ENCODE results near the gene SLC35E4.
"Not testable (repeated sequence)": the region's sequence is repeated elsewhere in the genome, so short reads cannot be mapped to it uniquely, and the experiment has no call there.

Gene SLC35E4, protein sequence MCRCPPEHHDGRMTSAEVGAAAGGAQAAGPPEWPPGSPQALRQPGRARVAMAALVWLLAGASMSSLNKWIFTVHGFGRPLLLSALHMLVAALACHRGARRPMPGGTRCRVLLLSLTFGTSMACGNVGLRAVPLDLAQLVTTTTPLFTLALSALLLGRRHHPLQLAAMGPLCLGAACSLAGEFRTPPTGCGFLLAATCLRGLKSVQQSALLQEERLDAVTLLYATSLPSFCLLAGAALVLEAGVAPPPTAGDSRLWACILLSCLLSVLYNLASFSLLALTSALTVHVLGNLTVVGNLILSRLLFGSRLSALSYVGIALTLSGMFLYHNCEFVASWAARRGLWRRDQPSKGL

GRCh38 chr22:30635273-30636225, at the start of gene SLC35E4:
SLC35E4 (plus strand) TSS chr22:30635781; CDS start chr22:30636451, 670 bp downstream.
- H3K27ac ChIP-seq = peak within 1 kb of the TSS; percentile 75

DNA sequence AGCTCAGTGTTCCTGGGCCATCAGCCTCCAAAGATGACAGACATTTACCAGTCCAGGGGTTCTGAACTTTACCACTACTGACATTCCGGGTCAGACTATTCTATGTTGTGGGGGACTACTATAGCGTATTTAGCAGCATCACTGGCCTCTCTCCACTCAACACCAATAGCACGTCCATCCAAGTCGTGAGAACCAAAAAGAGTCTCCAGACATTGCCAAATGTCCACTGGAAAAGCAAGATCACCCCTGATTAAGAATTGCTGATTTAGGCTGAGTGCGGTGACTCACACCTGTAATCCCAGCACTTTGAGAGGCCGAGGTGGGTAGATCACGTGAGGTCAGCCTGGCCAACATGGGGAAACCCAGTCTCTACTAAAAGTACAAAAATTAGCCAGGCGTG, 49.2 kb upstream of the SLC35E4 start:
- H3K27ac ChIP-seq = no peak overlapping the region
- DNase-seq (ENCODE audit: low read depth, low spot score) = no peak

More at GRCh38 chr22:30635273-30636225, at the start of gene SLC35E4:
- peak; percentile 27 for DNase-seq (ENCODE audit: low read depth, low spot score)

DNA sequence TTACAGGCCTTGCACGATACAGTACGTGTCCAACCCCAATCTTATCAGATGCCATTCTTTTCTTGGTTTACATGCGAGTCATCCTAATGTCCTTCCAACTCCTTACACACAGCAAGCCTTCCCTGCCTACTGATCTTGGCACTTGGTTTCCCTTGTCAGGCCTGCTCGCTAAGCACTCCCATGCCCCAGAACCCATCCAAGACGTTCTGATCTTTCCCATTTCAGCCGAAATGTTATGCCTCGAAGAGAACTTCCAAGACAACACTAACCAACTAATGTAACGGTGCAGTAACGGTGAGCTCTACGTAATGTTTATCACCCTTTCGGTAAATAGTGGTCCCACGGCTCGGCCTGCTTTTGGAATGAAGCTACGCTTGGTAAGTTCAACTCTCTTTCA, 44.4 kb upstream of the SLC35E4 start:
- peak overlapping the region; percentile 57 for H3K27ac ChIP-seq
- DNase-seq (ENCODE audit: low read depth, low spot score) = no peak

- DNase-seq (ENCODE audit: low read depth, low spot score) = peak; percentile 93
- peak within 1 kb of the TSS; percentile 57 for H3K27ac ChIP-seq
Observed at GRCh38 chr22:30591588-30592359, 43.8 kb upstream of the SLC35E4 start, which contains the start of gene PES1. PES1 (minus strand) TSS chr22:30591910; CDS start chr22:30591833, 77 bp downstream.

- not testable (repeated sequence) for DNase-seq (ENCODE audit: low read depth, low spot score); H3K27ac ChIP-seq
Observed at GRCh38 chr22:30592360-30592713, 43.2 kb upstream of the SLC35E4 start.

- H3K27ac ChIP-seq = no peak overlapping the region
- DNase-seq (ENCODE audit: low read depth, low spot score) = no peak
Observed at GRCh38 chr22:30596199-30596598, 39.4 kb upstream of the SLC35E4 start.

GRCh38 chr22:30596886-30597285, 38.7 kb upstream of the SLC35E4 start:
- H3K27ac ChIP-seq = no peak overlapping the region
- no peak for DNase-seq (ENCODE audit: low read depth, low spot score)

GRCh38 chr22:30598986-30599385, 36.6 kb upstream of the SLC35E4 start:
- no peak for DNase-seq (ENCODE audit: low read depth, low spot score)

GRCh38 chr22:30600921-30601320, 34.7 kb upstream of the SLC35E4 start:
- H3K27ac ChIP-seq = no peak overlapping the region
- no peak for DNase-seq (ENCODE audit: low read depth, low spot score)

More at GRCh38 chr22:30598986-30599385, 36.6 kb upstream of the SLC35E4 start:
- H3K27ac ChIP-seq = no peak overlapping the region

GRCh38 chr22:30601464-30601863, 34.1 kb upstream of the SLC35E4 start:
- no peak for DNase-seq (ENCODE audit: low read depth, low spot score)
- H3K27ac ChIP-seq = no peak overlapping the region

DNA sequence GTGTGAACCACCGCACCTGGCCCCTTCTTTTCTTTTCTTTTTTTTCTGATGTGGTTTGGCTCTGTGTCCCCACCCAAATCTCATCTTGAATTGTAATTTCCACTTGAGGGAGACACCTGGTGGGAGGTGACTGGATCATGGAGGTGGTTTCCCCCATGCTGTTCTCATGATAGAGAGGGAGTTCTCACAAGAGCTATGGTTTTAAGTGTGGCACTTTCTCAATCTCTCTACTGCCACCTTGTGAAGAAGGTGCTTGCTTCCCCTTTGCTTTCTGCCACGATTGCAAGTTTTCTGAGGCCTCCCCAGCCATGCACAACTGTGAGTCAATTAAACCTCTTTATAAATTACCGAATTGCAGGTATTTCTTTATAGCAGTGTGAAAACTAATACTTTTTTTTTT, 33.5 kb upstream of the SLC35E4 start:
- H3K27ac ChIP-seq = no peak overlapping the region

DNA sequence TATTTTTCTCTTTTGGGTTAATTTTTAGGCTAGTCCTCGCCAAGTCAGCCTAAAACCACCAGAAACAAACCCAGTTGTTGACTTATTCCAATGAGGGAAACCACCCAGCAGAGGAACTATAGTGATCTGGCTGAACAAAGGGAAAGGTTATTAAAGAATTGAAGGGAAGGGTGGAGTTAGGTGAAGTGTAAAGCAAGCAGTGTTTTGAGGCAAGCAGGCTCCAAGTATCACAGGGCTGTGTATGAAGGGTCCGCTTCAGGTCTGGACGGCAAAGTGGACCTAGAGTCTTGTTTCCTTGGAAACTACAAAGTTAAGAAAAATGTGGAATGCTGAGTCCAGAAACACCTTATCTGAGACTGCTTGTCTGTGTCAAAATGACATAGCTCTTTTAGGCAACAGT, 31.8 kb upstream of the SLC35E4 start:
- no peak overlapping the region for H3K27ac ChIP-seq
- no peak for DNase-seq (ENCODE audit: low read depth, low spot score)

More for the DNA sequence above, 33.5 kb upstream of the SLC35E4 start:
- no peak for DNase-seq (ENCODE audit: low read depth, low spot score)

DNA sequence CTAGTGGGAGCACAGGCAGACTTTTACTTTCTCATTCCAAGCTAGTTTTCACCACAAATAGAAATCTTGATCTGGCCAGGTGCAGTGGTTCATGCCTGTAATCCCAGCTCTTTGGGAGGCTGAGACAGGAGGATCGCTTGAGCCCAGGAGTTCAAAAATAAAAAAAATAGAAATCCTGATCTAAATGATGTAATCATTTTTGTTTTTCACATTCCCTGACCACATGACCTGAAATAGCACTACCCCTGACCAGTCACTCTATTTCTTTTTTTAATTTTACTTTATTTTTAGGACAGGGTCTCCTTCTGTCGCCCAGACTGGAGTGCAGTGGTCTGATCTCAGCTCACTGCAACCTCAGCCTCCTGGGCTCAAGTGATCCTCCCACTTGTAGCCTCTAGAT, 30.9 kb upstream of the SLC35E4 start:
- no peak for DNase-seq (ENCODE audit: low read depth, low spot score)
- H3K27ac ChIP-seq = no peak overlapping the region

DNA sequence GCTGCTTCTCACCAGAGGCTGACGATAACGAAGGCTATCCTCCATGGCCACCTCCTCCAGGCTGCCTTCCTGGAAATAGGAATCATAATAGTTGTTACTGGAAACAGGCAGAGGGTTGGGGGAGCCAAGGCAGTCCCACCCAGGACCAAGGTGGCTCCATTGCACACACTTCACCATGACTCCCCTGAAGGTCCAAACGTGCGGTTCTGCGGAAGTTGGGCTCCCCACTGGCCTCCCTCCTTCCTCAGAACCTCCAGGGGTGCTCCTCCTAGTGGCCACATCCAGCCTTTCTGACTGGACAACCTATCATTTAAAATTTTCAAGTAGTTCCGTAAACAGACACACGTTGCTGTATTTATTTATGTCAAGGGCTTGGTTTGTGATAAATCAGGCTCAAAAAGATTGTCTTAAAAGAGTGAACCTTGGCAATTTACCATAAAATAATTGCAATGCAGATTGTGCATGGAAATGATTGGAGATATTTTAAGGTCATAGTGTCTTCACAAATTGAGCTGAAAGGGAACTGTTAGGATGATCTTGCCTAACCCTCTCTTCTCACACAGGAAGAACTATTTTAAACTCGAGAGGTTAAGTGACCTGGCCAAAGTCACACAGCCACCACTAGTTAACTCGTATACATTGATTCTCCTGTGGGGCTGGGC, 30.0 kb upstream of the SLC35E4 start:
- H3K27ac ChIP-seq = no peak overlapping the region

GRCh38 chr22:30606455-30607299, 28.9 kb upstream of the SLC35E4 start, which contains the start of gene TCN2:
TCN2 (plus strand) TSS chr22:30607174; CDS start chr22:30607332, 158 bp downstream.
- DNase-seq (ENCODE audit: low read depth, low spot score) = no peak
- H3K27ac ChIP-seq = peak within 1 kb of the TSS; percentile 41

More for the DNA sequence above, 30.0 kb upstream of the SLC35E4 start:
- DNase-seq (ENCODE audit: low read depth, low spot score) = no peak

GRCh38 chr22:30607300-30607930, 28.2 kb upstream of the SLC35E4 start:
- no peak for DNase-seq (ENCODE audit: low read depth, low spot score)
- H3K27ac ChIP-seq = peak overlapping the region; percentile 41

DNA sequence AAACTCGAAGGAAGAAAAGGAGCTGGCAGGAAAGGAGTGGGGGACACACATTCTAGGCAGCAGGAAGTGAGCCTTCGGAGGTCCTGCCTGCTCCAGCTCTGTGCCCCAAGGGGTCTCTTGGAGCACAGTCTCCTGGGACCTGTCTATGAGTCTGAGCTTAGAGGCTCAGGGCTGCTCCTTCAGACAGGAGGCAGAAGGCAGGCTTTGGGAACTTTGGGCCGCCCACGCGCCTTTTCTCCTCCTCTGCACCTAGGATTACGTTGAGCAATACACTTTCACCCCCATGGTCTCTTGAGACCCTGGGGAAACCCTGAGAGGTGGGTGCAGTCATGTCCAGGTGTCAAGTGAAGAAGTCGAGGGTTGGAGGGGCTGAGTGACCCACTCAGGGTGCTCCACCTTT, 27.6 kb upstream of the SLC35E4 start:
- no peak overlapping the region for H3K27ac ChIP-seq
- no peak for DNase-seq (ENCODE audit: low read depth, low spot score)

Data from epithelial cell of prostate (primary cell).